Stimulated activated CD4-positive, alpha-beta T cell treated with anti-CD3 and anti-CD28 coated beads, Interleukin-1b, Interleukin-23, amount 100 ng/mL, for 24 hours (primary cell): ENCODE results near the gene SLC38A8.

Experiments
- DNase-seq, 4 experiments: peaks; one replicate each; pipeline ENCODE4 v3.0.0-alpha.2; 2020; ENCODE audit warnings: low read depth in 4 of 4, low spot score in 1 of 4

The SLC38A8 gene

DNA sequence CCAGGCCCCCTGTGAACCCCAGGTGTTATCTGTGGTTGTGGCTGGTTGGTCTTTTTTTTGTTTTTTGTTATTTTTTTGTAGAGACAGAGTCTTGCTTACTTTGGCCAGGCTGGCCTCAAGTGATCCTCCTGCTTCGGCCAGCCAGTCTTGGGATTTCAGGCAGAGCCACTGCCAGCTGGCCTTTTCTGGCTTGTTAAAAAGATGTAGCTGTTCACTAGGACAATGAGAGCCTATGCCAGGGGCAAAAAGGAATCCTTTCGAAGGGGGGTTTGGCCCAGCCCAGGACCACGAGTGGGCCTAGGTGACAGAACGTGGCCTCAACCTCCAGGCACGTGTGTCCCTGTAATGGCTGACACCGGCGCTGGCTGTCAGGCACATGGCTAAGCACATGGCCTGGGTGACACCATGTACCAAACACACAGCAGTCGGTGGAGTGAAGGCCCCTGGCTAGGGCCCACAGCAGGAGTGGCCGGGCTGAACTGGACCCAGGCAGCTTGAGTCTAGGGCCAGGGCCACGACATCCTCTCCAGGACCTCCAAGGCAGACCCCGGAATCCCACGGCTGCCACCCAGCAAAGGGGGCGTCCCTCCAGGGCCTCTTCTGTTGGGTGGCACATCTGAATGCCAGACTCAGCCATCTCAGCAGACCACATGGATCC lies 6.9 kb upstream of the SLC38A8 start:
- no peak for DNase-seq

DNA sequence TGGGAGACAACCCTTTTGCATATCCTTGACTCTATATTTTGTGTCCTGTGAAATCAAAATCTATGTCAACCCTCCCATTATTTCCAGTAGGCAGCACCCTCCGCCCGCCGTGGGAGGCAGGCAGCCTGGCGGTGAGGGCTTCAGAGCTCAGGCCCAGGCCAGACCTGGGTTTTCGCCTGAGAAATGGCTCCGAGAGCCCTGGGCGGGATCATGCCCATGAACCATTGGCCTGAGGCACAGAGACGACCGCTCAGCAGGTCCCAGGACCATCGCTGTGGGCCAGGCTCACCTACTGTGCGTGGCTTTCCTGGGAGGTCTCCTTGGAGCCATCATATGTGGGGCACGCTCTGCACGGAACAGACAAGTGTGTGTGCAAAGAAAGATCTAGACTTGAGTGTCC lies 6.3 kb upstream of the SLC38A8 start:
- no peak for DNase-seq

DNA sequence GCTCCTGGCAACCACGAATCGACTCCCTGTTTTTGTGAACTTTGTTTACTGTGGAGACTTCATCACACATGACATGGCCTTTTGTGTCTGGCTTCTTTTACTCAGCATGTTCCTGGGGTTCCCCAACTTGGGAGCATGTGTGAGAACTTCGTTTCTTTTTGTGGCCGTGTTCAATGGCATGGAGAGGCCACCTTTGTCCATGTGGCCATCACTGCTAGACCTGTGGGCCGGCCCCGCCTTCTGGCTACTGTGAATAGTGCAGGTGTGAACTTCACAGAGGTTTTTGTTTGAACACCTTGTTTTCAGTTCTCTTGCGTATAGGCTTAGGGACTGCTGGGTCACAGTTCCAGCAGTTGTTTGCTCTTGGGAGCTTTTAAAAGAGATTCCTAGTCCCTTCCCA lies 5.7 kb upstream of the SLC38A8 start:
- no peak for DNase-seq

DNA sequence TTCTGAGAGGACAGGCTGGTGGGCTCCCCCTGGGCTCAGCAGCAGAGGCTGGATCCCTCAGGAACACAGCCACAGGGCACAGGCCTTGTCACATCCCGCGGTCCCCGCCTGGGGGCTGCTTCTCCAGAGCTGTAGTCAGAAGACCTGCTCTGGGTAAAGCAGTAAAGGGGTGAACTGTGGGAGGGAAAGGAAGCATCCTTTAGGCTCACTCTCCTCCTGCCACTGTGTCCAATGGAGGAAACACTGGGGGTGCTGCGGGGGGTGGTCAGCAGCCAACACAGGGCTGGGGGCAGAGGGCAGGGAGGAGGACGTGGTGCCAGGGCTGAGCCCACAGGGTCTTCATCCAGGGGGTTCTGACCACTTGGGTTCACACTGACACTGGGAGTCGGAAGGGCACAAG lies 5.0 kb upstream of the SLC38A8 start:
- DNase-seq, result no peak

DNA sequence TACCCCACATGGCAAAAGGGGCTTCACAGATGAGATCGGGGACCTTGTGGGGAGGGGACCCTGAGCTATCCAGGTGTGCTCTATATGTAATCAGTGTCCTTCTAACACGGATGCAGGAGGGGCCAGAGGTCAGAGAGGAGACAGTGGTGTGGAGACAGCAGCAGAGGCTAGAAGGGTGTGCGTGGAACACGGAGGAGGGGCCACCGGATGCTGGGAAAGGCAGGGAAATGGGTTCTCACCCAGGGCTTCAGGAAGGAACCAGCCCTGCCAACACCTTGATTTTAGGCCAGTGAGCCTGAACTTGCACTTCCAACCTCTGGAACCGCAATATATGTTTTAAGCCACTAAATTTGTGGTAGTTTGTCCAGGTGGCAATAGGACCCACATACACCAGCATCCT lies 4.6 kb upstream of the SLC38A8 start:
- DNase-seq, result no peak

DNA sequence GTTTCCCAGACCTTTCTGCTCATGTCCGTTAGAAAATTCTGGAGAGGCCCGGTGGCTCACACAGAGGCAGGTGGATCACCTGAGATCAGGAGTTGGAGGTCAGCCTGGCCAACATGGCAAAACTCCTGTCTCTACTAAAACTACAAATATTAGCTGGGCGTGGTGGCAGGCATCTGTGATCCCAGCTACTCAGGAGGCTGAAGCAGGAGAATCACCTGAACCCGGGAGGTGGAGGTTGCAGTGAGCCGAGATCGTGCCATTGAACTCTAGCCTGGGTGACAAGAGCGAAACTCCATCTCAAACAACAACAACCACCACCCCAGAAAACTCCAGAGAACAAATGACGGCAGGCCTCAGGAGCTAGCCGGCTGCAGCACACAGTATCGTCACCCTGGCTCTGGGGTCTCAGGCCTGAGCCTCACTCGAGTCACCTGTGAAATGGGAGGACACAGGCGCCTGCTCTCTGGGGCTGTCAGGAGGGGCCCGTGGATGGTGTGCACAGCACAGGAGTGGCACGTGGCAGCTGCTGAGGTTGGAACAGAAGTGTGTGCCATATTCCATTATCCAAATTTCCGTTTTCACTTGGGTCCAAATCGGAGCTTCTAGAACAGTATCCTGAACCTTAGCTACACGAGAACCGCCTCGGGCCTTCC lies 3.3 kb upstream of the SLC38A8 start:
- no peak for DNase-seq

DNA sequence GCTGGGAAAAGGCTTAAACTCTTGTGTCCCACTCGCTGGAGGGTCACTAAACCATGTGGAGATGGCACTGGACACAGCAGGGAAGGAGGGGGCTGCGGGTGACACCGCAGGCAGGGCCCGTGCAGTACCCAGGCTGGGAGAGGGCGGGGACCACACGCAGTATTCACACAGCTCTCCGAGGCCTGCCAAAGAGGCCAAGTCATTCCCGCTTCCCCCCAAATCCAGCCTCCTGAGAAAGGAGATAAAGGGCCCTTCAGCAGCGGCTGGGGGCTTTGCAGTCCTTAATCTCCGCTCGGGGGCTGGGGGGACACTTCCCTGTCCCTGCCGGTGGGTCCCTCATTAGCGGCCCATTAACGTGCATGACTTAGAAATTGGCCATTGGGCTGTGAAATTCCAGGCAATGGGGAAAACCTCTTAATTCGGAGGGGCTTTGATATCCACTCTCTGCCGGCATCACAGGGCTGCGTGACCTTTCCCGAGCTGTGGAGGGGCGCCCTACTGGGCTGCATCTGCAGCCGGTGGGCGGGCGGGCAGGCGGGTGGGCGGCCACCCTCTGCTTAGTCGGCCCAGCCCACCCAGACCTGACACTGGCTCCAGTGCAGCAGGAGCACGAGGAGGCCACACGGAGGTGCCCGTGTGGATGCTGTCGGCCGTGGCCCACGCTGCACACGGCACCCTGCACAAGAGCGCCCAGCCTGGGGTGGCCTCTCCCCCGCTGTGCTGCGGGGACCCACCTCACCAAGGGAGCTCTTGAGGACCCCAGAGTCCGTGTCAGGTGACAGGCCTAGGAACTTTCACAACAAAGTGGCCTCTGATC lies 2.6 kb upstream of the SLC38A8 start:
- DNase-seq, result no peak

DNA sequence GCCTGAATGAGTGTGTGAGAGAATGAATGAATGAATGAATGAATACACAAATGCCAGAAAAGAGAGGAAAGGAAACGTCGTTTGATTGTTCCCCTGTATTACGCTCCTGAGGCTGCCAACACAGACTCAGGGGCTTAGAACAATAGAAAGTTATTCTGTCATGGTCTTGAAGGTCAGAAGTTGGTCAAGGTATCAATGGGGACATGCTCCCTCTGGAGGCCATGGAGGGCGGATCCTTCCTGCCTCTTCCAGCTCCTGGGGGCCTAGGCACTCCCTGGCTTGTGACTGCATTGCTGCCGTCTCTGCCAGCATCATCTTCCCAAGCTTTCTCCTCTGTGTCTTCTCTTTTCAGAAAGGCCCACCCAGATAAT lies 1.5 kb upstream of the SLC38A8 start:
- DNase-seq, result no peak

DNA sequence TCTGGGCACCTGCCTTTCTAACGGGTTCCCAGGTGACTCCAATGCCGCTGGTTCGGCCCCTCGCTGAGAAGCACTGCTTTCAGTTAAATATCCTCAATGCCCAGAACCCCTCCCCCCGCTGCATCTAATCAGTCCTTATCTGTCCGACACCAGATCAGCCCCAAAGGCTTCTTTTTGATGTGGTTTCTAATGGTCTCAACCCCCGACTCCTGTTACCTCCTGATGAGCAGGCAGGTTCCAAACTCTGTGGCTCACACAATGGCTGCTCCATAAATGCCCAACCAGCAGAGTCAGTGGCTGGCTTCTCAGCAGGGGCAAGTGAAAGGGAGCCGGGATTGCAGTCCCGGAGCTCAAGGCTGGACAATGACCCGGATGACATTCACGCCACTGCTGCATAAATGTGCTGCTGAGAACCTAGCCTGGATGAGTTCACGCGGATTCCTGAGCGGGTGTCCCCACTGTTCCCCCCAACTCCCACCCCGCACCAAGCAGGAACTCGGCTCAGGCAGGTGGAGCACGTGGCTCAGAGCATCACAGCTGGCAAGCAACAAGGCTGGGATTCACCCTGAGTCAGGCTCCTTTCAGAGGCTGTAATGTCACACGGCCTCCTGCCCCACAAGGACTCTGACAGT lies 1.0 kb upstream of the SLC38A8 start:
- no peak for DNase-seq

DNA sequence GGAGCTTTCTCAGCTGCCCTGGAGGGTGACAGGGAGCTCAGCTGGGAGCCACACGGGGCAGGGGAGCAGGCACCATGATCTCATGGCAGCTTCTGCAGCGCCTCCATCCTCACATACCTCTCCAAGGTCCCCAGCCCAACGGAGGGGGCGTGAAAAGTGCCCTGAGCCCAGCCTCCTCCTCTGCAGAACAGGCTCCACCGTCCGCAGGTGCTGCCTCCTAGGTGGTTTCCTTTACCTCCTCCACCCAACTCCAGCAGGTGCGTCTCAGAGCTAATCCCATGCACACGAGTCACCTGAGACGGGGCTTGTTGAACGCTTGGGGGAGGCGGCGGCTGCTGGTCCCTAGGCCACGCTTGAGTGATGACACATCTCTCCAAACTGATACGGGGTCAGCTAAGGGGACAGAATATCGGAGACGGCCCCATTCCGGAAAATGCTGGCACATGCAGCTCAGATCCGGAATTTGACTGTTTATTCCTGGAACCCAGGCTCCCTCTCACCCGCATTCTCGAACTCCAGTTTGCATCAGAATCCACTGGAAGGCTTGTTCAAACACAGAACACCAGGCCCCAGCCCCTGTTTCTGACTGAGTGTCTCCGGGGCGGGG lies 387 bp upstream of the SLC38A8 start:
- no peak for DNase-seq

DNA sequence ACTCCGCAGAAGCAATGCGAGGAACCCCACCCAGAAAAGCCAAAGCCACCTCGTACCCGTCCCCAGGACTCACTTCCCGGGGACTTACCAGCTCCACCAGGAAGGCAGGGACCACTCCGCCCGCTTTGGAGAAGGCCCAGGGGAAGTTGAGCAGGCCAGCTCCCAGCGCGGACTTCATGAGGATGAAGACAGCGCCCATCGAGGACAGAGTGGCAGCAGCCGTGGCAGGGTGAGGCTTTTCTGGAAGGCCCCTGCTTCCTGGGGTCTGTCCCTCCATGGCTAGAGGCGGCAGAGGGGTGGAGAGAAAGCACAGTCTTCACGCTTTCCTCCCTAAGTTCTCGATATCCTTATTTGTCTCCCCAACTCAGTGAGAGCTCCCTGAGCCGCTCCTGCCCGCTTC lies 714 bp downstream of the SLC38A8 start:
- no peak for DNase-seq

DNA sequence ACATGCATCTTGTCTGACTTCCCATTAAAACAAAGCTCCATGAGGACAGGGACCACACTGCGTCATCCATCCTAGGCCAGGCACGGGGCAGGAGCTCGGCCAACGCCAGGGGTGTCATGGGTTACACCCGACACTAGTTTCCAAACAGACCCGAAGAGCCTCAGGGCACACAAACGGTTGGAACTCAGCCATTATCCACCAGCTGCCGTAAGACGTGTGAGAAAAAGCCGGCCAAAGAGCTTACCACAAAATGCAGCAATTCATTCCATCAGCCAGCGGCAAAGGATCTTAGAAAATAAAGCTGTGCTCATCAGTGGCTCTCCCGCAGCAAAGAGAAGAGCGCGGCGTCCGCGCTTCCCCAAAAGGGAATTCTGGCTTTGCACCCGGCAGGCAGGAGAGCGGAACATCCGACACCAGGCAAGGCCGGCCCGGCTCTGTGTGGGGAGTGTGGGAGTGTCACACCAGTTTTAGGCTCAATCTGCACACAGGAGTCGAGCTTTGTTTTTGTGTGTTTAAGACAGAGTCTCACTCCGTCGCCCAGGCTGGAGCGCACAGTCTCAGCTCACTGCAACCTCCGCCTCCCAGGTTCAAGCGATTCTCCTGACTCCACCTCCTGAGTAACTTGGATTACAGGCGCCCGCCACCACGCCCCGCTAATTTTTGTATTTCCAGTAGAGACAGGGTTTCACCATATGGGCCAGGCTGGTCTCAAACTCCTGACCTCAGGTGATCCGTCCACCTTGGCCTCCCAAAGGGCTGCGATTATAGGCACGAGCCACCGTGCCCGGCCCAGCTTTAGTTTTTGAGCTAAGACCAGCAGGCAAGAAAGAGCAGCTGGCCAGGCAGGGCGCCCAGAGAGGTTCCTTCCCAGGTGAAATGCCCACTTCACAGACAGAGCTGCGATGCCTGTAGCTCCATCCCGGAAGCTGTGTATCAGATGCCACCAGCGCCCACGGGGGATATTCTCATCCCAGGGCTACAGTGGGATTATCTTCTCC lies 1.5 kb downstream of the SLC38A8 start:
- DNase-seq, result no peak

DNA sequence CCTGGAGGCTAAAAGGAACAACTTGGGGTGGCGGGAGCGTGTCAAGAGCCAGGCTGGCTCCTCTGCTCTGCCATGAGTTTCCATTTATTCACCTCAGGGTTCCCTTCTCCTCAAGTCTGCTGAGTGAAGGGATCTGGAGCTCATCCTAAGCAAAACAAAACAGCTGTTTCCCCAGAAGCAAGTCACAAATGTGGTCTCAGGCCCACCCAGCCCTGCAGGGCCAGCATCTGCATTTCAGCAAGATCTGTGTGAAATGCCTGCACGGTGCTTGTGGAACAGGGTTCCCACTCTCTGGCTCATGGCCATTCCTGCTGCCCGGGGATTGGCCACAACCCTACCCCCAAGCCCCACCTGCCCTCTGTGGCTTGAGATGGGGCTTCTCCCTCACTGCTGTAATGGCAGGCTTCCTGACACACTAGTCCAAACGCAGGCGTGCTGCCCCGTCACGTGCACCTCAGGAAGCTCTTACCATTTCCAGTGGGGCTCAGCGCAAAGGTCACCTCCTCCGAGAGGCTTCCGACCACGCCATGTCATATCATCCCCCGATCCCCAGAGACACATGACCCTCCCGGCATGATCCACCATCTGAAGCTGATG lies 2.3 kb downstream of the SLC38A8 start:
- DNase-seq, result no peak

DNA sequence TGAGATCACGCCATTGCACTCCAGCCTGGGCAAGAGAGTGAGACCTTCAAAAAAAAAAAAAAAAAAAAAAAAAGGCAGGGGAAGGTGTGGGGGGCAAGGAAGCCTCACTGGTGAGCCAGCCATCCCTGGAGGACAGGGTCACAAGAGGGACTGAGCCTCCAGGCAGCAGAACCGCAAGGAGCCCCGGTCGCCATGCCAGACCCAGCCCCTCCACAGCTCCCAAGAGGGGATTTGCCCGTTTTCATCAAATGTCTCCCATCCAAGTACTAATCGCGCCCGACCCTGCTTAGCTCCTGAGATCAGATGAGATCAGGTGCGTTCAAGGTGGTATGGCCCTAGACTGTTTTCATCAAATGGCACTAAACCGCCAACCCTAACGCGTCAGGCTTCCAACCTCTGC lies 2.9 kb downstream of the SLC38A8 start:
- DNase-seq, result no peak

DNA sequence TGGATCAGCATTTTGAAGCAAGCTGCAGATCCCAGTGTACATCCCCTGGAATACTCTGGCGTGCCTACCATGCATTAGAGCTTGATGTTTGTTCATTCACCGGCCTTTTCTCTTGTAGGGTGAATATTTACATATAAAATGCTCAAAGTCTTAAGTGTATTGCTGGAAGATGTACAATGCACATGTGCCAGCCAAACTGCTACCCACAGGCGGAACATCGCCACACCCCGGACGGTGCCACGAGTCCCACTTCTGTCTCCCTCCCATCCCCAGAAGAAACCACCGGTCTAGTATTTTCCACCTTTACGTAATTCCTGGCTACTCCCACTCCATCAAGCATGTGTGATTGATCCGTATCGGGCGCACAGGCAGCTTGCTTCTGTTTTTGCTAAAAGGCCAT lies 4.1 kb downstream of the SLC38A8 start:
- DNase-seq, result no peak

DNA sequence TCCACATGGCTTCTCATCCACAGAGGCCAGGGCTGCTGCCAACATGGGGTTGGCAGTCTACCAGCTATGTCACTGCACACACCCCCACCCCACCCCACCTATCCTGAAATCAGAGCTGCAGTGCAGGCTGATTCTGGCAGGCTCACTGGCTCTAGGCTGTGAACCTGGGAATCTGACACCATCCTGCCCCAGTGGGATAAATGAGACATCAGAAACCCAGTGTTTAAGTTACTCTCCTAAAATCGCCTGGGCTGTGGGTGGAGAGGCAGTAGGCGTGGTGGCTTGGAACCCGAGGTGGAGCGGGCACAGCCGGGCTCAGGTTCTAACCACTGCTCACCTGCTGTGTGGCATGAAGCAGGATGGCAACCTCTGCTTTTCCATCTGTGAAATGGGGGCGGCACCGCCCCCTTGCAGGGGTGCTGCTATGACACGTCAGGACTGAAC lies 5.6 kb downstream of the SLC38A8 start:
- no peak for DNase-seq

DNA sequence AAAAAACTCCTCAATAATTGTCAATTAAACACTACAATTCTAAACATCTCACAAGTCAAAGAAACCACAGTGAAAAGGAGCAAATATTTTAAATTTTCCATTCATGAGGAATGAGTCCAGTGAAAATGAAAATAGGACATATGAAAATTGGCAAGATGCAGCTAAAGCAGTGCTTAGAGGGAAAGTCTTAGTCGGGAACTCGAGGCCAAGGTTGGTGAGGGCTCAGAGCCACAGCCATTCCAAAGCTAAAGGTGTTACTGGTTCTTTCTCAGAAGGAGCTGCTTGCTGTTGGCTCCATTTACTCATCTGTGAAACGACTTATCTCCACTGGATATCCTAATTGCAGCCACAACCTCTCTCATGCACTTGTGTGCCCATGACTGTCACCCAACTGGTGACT lies 6.5 kb downstream of the SLC38A8 start:
- no peak for DNase-seq

DNA sequence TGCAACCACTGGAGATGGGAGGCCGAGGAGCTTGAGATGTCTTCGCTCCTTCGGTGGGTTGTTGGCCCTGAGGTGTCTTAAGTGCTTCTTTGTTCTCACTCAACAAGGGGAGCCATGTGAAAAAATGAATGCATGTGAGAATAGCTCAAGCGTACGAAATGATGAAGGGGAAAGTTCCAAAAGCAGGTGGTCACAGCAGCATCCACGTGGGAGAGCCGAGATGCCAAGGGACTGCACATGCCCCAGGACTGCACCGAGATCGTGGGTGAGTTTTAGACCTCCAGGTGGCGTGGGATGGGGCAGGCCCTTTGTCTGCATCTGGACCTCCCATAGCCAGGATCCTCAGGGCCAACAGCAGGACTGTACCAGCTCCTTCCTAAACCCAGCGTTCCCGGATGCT lies 8.1 kb downstream of the SLC38A8 start:
- DNase-seq, result no peak

DNA sequence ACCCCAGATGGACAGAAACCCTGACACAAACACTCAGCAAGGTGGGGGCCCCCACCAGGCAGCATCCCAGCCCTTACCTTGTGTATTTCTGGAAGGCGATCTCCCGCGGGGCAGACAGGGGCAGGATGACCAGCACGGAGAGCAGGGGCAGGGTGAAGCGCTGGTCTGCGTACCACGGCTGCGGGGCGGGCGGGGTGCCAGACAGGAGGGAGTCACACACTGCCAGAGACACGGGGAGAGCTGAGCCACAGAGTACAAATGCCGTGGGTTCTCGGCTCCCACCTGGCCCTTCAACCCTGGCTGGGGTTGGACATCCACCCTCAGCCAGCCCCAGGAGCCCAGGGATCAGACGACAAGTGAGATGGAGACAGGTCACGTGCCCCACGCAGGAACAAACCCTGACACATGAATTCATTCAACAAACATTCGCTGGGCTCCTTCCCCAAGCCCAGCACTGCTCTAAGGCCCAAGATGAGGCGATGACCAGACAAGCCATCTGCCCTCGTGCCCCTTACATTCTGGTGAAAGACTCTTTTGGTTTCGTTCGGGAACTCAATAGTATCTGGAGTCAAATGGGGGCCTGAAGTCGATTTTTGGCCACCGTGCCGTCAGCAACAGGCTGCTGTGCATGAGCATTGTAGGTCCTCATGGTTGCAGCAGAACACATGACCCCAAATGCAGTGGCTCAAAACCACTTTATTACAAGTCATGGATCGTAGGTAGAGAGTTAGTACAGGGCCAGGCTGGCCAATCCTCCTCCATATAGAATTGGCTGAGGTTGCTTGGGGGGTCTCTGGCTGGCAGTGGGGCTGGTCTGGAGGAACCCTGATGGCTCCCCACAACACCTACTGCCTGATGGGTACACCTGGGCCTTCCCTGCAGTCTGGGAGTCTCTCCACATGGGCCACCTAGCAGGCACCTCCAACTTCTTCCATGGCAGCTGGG lies 9.1 kb downstream of the SLC38A8 start:
- DNase-seq, result no peak
